HEK293 (cell line): ENCODE results near the gene LAMB4.

Experiments
- CTCF ChIA-PET: fragments of 350-600 bp; formaldehyde crosslinking; extraction: SDS; loops from one replicate; lab custom pipeline; 2021; ENCODE audit warnings: antibody characterized with exemption; lab: Yijun Ruan, JAX
- POLR2A ChIA-PET: fragments of 300-600 bp; formaldehyde crosslinking; extraction: SDS; loops from one replicate; lab custom pipeline; 2020; ENCODE audit warnings: antibody characterized with exemption, inconsistent platforms; lab: Yijun Ruan, JAX
- H3K27ac ChIP-seq: fragments of 200-500 bp; sonication (Bioruptor generic); 2 replicates; pipeline ENCODE4 v1.5.1; 2014; ENCODE audit warnings: low read depth, low read length, control low read depth, inconsistent platforms; ENCODE audit errors: extremely low read depth
- H3K36me3 ChIP-seq, 2 experiments: fragments of 200-500 bp in 1 of 2; sonication (Bioruptor generic) in 1 of 2; 1 replicate in 1 of 2; 2 replicates in 1 of 2; pipeline ENCODE4 v1.5.1; 2014 to 2017; ENCODE audit warnings: inconsistent platforms in 2 of 2, low read length in 2 of 2; ENCODE audit not compliant: control insufficient read depth in 2 of 2, insufficient read depth in 1 of 2
- H3K4me1 ChIP-seq: fragments of 200-500 bp; sonication (Bioruptor generic); 2 replicates; pipeline ENCODE4 v1.5.1; 2014; ENCODE audit warnings: mild to moderate bottlenecking, low read length, inconsistent platforms; ENCODE audit not compliant: control insufficient read depth, insufficient read depth
- H3K4me3 ChIP-seq: 2 replicates; pipeline ENCODE4 v1.5.1; 2011; ENCODE audit warnings: low read depth, mild to moderate bottlenecking, control low read depth, low read length, moderate library complexity
- H3K9me3 ChIP-seq: fragments of 200-500 bp; sonication (Bioruptor generic); 2 replicates; pipeline ENCODE4 v1.5.1; 2014; ENCODE audit warnings: low read depth, low read length, inconsistent platforms; ENCODE audit not compliant: control insufficient read depth, insufficient read depth
- FEZF1 ChIP-seq: fragments of 450-650 bp; formaldehyde crosslinking; IDR thresholded peaks from 2 replicates; pipeline ENCODE4 v1.5.1; 2016; ENCODE audit warnings: missing biosample characterization, missing genetic modification characterization
- PRDM1 ChIP-seq: fragments of 450-650 bp; formaldehyde crosslinking; IDR thresholded peaks from 2 replicates; pipeline ENCODE4; 2016; ENCODE audit warnings: missing biosample characterization, missing genetic modification characterization
- ZBTB20 ChIP-seq: fragments of 450-650 bp; formaldehyde crosslinking; IDR thresholded peaks from 2 replicates; pipeline ENCODE4 v1.5.1; 2016; ENCODE audit warnings: missing biosample characterization, missing genetic modification characterization
- ZEB2 ChIP-seq: fragments of 450-650 bp; formaldehyde crosslinking; IDR thresholded peaks from 2 replicates; pipeline ENCODE4 v1.5.1; 2016; ENCODE audit warnings: missing biosample characterization, missing genetic modification characterization
- ZNF121 ChIP-seq: fragments of 450-650 bp; formaldehyde crosslinking; IDR thresholded peaks from 2 replicates; pipeline ENCODE4 v1.5.1; 2016; ENCODE audit warnings: missing biosample characterization, missing genetic modification characterization
- ZNF394 ChIP-seq: fragments of 450-650 bp; formaldehyde crosslinking; IDR thresholded peaks from 2 replicates; pipeline ENCODE4 v1.5.1; 2016; ENCODE audit warnings: missing biosample characterization, missing genetic modification characterization, mild to moderate bottlenecking, moderate library complexity, borderline replicate concordance
- ZNF544 ChIP-seq: fragments of 450-650 bp; formaldehyde crosslinking; IDR thresholded peaks from 2 replicates; pipeline ENCODE4 v1.5.0; 2017; ENCODE audit warnings: missing biosample characterization, missing genetic modification characterization
- ZNF549 ChIP-seq: fragments of 450-650 bp; IDR thresholded peaks from 2 replicates; pipeline ENCODE4 v1.5.1; 2018; ENCODE audit warnings: missing biosample characterization, missing genetic modification characterization, mild to moderate bottlenecking, inconsistent platforms, moderate library complexity
- ZNF560 ChIP-seq: fragments of 450-650 bp; formaldehyde crosslinking; IDR thresholded peaks from 2 replicates; pipeline ENCODE4 v1.5.1; 2017; ENCODE audit warnings: missing biosample characterization, missing genetic modification characterization, borderline replicate concordance
- ZNF626 ChIP-seq: fragments of 450-650 bp; sonication (Bioruptor Pico); formaldehyde crosslinking; IDR thresholded peaks from 2 replicates; pipeline ENCODE4 v1.5.1; 2018; ENCODE audit warnings: missing biosample characterization, missing genetic modification characterization, inconsistent platforms
- ZNF664 ChIP-seq: fragments of 450-650 bp; formaldehyde crosslinking; IDR thresholded peaks from 2 replicates; pipeline ENCODE4 v1.5.1; 2016; ENCODE audit warnings: missing biosample characterization, missing genetic modification characterization
- ZNF670 ChIP-seq: fragments of 450-650 bp; formaldehyde crosslinking; IDR thresholded peaks from 2 replicates; pipeline ENCODE4 v1.5.1; 2016; ENCODE audit warnings: missing biosample characterization, missing genetic modification characterization, low read depth
- ZNF747 ChIP-seq: fragments of 450-650 bp; formaldehyde crosslinking; IDR thresholded peaks from 2 replicates; pipeline ENCODE4 v1.5.1; 2016; ENCODE audit warnings: missing biosample characterization, missing genetic modification characterization
- ZNF768 ChIP-seq: fragments of 450-650 bp; formaldehyde crosslinking; IDR thresholded peaks from 2 replicates; pipeline ENCODE4 v1.5.1; 2018; ENCODE audit warnings: missing biosample characterization, mild to moderate bottlenecking, missing genetic modification characterization
- ZNF777 ChIP-seq: fragments of 450-650 bp; formaldehyde crosslinking; IDR thresholded peaks from 2 replicates; pipeline ENCODE4 v1.5.1; 2017; ENCODE audit warnings: missing biosample characterization, missing genetic modification characterization, borderline replicate concordance
- TF ChIP-seq, protein P1 (sequence below): fragments of 450-650 bp; formaldehyde crosslinking; IDR thresholded peaks from 2 replicates; pipeline ENCODE4 v1.5.1; 2016; ENCODE audit warnings: missing biosample characterization, missing genetic modification characterization, borderline replicate concordance
- TF ChIP-seq, protein P2 (sequence below): fragments of 450-650 bp; formaldehyde crosslinking; IDR thresholded peaks from 2 replicates; pipeline ENCODE4 v1.5.1; 2016; ENCODE audit warnings: missing biosample characterization, missing genetic modification characterization
- TF ChIP-seq, protein P3 (sequence below): fragments of 450-650 bp; formaldehyde crosslinking; IDR thresholded peaks from 2 replicates; pipeline ENCODE4 v1.5.1; 2016; ENCODE audit warnings: missing biosample characterization, missing genetic modification characterization
- TF ChIP-seq, protein P4 (sequence below): fragments of 450-650 bp; formaldehyde crosslinking; IDR thresholded peaks from 2 replicates; pipeline ENCODE4 v1.5.1; 2016; ENCODE audit warnings: missing biosample characterization, missing genetic modification characterization
- TF ChIP-seq, protein P5 (sequence below): fragments of 450-650 bp; formaldehyde crosslinking; IDR thresholded peaks from 2 replicates; pipeline ENCODE4 v1.5.1; 2016; ENCODE audit warnings: missing biosample characterization, missing genetic modification characterization
- TF ChIP-seq, protein P6 (sequence below): fragments of 450-650 bp; formaldehyde crosslinking; IDR thresholded peaks from 2 replicates; pipeline ENCODE4 v1.5.1; 2016; ENCODE audit warnings: missing biosample characterization, missing genetic modification characterization

Gene LAMB4

DNA sequence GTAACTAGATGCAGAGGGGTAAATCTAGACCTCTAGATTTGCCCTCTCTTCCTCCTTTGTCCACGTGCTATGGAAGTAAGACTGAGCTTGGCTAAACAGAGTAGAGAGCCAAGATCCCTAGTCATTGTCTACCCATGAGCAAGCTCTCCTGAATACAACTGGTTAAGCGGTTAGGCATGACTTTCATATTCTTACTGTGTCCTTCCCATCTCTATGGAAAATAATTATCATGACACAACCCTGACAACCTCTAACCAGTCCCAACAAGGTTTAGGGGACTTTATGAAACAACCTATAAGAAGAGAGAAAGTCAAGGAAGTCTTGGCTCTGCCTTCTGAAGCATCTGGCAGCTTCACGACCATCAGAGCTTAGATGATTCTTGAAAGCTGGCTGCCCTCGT is 7.8 kb upstream of the LAMB4 start:
- CTCF ChIA-PET, result interaction anchor here (0.6 to 1.9 kb wide), 2 partner anchors 8 to 269 kb away, joined by 3 to 11 read pairs; no protein-coding TSS in a partner anchor
- no peaks in the 10 kb centered on the region for H3K9me3 ChIP-seq
- H3K4me1 ChIP-seq, result no peaks in the 10 kb centered on the region
- POLR2A ChIA-PET, result no interaction called here
- no peak overlapping the region for H3K27ac ChIP-seq
- TF ChIP-seq ZNF544 (tag by site-specific recombination) (no peak), ZNF768 (no peak), ZNF394 (tag by site-specific recombination) (no peak)
- TF ChIP-seq, protein P1, sequence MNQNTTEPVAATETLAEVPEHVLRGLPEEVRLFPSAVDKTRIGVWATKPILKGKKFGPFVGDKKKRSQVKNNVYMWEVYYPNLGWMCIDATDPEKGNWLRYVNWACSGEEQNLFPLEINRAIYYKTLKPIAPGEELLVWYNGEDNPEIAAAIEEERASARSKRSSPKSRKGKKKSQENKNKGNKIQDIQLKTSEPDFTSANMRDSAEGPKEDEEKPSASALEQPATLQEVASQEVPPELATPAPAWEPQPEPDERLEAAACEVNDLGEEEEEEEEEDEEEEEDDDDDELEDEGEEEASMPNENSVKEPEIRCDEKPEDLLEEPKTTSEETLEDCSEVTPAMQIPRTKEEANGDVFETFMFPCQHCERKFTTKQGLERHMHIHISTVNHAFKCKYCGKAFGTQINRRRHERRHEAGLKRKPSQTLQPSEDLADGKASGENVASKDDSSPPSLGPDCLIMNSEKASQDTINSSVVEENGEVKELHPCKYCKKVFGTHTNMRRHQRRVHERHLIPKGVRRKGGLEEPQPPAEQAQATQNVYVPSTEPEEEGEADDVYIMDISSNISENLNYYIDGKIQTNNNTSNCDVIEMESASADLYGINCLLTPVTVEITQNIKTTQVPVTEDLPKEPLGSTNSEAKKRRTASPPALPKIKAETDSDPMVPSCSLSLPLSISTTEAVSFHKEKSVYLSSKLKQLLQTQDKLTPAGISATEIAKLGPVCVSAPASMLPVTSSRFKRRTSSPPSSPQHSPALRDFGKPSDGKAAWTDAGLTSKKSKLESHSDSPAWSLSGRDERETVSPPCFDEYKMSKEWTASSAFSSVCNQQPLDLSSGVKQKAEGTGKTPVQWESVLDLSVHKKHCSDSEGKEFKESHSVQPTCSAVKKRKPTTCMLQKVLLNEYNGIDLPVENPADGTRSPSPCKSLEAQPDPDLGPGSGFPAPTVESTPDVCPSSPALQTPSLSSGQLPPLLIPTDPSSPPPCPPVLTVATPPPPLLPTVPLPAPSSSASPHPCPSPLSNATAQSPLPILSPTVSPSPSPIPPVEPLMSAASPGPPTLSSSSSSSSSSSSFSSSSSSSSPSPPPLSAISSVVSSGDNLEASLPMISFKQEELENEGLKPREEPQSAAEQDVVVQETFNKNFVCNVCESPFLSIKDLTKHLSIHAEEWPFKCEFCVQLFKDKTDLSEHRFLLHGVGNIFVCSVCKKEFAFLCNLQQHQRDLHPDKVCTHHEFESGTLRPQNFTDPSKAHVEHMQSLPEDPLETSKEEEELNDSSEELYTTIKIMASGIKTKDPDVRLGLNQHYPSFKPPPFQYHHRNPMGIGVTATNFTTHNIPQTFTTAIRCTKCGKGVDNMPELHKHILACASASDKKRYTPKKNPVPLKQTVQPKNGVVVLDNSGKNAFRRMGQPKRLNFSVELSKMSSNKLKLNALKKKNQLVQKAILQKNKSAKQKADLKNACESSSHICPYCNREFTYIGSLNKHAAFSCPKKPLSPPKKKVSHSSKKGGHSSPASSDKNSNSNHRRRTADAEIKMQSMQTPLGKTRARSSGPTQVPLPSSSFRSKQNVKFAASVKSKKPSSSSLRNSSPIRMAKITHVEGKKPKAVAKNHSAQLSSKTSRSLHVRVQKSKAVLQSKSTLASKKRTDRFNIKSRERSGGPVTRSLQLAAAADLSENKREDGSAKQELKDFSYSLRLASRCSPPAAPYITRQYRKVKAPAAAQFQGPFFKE, result no peak
- H3K4me3 ChIP-seq, result no peak overlapping the region
- H3K36me3 ChIP-seq, result no peaks in the 10 kb centered on the region

DNA sequence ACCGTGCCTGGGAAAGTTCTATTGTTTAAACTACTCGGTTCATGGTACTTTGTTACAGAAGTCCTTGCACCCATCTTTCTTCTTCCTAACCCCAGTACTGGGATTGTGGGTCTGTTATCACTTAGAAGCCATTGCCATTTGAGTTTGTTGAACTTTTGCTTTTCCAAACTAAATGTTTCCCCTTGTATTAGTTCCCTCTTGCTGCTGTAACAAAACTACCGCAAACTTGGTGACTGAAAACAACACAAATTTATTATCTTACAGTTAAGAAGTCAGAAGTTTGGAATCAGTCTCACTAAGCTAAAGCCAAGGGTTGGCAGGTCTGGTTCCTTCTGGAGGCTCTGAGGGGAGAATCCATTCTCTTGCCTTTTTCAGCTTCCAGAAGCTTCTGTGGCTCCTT is 6.9 kb upstream of the LAMB4 start:
- Histone ChIP-seq H3K4me3 (no peak overlapping the region), H3K27ac (no peak overlapping the region), H3K36me3 (no peaks in the 10 kb centered on the region), H3K9me3 (no peaks in the 10 kb centered on the region), H3K4me1 (no peaks in the 10 kb centered on the region)
- ChIA-PET CTCF (interaction anchor here (1.9 kb wide), 1 partner anchor 9 kb away, joined by 11 read pairs; no protein-coding TSS in a partner anchor), POLR2A (no interaction called here)
- TF ChIP-seq, protein P2, sequence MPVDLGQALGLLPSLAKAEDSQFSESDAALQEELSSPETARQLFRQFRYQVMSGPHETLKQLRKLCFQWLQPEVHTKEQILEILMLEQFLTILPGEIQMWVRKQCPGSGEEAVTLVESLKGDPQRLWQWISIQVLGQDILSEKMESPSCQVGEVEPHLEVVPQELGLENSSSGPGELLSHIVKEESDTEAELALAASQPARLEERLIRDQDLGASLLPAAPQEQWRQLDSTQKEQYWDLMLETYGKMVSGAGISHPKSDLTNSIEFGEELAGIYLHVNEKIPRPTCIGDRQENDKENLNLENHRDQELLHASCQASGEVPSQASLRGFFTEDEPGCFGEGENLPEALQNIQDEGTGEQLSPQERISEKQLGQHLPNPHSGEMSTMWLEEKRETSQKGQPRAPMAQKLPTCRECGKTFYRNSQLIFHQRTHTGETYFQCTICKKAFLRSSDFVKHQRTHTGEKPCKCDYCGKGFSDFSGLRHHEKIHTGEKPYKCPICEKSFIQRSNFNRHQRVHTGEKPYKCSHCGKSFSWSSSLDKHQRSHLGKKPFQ (tag by site-specific recombination), result no peak
- TF ChIP-seq, protein P3, sequence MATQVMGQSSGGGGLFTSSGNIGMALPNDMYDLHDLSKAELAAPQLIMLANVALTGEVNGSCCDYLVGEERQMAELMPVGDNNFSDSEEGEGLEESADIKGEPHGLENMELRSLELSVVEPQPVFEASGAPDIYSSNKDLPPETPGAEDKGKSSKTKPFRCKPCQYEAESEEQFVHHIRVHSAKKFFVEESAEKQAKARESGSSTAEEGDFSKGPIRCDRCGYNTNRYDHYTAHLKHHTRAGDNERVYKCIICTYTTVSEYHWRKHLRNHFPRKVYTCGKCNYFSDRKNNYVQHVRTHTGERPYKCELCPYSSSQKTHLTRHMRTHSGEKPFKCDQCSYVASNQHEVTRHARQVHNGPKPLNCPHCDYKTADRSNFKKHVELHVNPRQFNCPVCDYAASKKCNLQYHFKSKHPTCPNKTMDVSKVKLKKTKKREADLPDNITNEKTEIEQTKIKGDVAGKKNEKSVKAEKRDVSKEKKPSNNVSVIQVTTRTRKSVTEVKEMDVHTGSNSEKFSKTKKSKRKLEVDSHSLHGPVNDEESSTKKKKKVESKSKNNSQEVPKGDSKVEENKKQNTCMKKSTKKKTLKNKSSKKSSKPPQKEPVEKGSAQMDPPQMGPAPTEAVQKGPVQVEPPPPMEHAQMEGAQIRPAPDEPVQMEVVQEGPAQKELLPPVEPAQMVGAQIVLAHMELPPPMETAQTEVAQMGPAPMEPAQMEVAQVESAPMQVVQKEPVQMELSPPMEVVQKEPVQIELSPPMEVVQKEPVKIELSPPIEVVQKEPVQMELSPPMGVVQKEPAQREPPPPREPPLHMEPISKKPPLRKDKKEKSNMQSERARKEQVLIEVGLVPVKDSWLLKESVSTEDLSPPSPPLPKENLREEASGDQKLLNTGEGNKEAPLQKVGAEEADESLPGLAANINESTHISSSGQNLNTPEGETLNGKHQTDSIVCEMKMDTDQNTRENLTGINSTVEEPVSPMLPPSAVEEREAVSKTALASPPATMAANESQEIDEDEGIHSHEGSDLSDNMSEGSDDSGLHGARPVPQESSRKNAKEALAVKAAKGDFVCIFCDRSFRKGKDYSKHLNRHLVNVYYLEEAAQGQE (tag by site-specific recombination), result no peak
- TF ChIP-seq ZBTB20 (tag by site-specific recombination) (no peak), ZNF121 (tag by site-specific recombination) (no peak), ZNF777 (tag by site-specific recombination) (no peak), PRDM1 (no peak), ZNF747 (tag by site-specific recombination) (no peak), FEZF1 (tag by site-specific recombination) (no peak), ZEB2 (tag by site-specific recombination) (no peak), ZNF664 (no peak), ZNF560 (tag by site-specific recombination) (no peak), ZNF549 (no peak), ZNF670 (no peak), ZNF626 (tag by site-specific recombination) (no peak)
- TF ChIP-seq, protein P4, sequence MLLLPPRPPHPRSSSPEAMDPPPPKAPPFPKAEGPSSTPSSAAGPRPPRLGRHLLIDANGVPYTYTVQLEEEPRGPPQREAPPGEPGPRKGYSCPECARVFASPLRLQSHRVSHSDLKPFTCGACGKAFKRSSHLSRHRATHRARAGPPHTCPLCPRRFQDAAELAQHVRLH (tag by site-specific recombination), result no peak
- TF ChIP-seq, protein P5, sequence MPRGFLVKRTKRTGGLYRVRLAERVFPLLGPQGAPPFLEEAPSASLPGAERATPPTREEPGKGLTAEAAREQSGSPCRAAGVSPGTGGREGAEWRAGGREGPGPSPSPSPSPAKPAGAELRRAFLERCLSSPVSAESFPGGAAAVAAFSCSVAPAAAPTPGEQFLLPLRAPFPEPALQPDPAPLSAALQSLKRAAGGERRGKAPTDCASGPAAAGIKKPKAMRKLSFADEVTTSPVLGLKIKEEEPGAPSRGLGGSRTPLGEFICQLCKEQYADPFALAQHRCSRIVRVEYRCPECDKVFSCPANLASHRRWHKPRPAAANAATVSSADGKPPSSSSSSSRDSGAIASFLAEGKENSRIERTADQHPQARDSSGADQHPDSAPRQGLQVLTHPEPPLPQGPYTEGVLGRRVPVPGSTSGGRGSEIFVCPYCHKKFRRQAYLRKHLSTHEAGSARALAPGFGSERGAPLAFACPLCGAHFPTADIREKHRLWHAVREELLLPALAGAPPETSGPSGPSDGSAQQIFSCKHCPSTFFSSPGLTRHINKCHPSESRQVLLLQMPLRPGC (tag by site-specific recombination), result no peak
- TF ChIP-seq, protein P6, sequence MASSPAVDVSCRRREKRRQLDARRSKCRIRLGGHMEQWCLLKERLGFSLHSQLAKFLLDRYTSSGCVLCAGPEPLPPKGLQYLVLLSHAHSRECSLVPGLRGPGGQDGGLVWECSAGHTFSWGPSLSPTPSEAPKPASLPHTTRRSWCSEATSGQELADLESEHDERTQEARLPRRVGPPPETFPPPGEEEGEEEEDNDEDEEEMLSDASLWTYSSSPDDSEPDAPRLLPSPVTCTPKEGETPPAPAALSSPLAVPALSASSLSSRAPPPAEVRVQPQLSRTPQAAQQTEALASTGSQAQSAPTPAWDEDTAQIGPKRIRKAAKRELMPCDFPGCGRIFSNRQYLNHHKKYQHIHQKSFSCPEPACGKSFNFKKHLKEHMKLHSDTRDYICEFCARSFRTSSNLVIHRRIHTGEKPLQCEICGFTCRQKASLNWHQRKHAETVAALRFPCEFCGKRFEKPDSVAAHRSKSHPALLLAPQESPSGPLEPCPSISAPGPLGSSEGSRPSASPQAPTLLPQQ (tag by site-specific recombination), result no peak
